Measurements from ENCODE around the gene WDR86.

WDR86 gene

DNA sequence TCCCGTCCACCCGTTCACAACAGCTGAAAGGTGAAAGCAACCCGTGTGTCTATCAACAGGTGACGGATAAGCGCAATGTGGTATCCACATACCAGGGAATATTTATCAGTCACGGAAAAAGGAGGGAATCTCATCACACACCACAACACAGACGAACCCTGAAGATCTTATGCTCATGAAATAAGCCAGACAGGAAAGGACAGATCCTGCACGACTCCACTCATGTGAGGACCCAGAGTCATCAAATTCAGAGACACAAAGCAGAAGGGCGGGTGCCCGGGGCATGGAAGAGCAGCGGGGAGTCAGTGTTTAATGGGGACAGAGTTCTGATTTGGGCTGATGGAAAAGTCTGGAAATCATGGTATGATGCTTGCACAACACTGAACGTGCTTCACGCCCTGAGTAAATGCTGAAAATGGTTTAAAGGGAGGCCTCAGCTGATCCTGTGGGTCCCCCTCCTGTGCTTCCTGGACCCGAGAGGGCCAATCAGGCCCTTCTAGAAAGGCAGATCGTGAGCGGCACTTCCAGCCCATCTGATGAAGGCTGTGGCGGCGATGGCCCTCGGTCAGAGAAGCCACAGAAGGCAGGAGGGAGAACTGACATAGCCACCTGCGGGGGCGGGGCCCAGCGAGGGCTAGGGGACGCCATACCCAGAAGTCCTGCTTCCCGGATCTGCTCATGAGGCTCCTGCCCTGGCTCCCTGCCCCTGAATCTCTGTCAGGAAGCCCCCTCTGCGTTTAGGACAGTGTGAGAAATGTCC, 19.1 kb downstream of the WDR86 start:
- DNase-seq, result no peak

GRCh38 chr7:151389768-151390597, 19.9 kb downstream of the WDR86 start:
- DNase-seq, result no peak

DNA sequence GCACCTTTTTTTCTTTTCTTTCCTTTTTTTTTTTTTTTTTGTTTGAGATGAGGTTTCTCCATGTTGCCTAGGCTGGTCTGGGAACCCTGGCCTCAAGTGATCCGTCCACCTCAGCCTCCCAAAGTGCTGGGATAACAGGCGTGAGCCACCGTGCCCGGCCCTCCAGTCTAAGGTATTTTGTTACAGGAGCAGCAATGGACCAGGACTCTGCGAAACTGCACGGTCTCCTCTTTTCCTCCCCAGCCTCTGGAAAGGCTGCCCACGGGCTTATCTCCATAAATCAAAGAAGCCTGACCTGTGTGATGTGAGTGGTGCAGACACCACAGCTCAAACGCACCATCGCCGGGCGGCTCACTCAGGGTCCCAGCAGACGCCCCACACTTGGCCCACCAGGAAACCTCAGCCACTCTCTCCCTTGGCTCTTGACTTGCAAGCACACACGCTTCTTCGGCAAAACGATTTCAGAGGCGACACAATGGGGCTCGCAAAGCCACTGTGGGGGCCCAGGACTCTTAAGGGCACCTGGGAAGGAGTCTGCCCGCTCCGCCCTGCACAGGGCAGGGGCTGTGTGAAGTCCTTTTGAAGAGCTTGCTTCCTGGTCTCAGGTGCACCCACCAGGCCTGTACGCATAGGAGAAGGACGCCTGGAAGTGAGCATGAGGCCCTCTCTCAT, 20.6 kb downstream of the WDR86 start:
- DNase-seq, result no peak

DNA sequence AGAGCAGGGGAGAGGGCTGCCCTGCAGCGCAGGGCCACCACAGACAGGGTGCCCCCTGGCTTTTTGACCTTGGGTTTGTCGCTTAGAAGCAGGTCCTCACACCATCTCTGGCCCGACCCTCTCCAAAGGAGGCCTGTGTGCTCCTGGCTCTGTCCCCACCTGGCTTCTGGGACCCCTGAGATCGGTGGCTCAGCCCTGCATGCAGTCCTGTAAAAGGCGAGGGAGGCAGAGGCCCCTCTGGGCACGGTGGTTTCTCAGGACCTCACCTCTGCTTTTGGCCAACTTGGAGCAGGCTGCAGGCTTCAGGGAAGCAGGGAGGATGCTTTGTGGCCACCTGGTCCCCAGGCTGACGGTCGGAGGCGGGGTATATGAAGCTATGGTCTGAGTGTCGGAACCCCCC, 21.4 kb downstream of the WDR86 start:
- DNase-seq, result no peak

DNA sequence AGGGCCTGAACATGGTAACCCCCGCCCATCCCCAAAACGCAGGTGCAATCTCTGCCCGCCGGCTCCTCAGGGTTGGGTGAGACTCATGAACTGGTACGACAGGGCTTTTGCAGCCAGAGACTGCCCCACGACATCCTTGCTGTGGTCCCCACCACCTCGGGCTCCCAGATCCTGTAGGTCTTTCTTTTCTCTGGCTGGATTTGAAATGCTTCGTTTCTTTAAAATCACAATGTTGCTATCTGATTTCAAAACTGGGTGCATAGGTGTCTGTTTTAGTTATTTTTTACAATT, 21.9 kb downstream of the WDR86 start:
- DNase-seq, result no peak

DNA sequence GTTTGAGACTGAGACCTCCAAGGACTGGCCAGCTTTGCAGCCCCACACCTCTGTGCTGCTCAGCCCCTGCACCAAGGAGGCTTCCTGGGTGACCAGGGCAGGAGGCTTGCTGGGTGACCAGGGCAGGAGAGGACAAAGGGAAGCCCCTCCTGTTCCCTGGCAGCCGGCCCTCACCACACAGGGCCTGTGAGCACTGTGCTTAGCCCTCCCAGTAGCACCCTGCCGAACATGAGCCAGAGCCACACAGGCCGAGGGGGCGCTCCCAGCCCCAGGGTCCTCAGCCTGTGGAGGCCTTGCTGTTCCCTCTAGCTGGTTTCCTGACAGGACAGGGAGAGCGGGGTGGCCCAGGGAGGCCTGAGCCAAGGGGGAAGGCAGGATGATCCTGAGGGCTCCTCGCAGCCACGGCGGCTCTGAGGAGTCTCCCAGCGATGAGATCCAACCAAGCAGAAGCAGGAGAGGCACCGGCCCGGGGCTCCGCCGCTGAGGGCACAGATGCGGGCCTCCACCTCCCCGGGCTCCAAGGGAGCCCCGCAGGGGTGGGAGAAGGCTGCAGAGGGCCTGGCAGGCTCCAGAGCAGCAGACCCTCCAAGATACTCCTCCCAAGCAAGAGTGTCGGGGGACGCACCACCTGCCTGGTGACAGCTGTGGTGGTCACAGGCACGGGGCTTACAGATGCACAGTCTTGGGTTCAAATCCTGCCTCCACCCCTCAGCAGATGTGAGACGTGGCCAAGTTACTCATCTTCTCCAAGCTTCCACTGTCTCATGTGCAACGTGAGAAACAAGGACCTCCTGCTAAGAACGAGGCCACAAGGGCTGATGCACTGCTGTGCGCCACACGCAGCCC, 22.5 kb downstream of the WDR86 start:
- no peak for DNase-seq

DNA sequence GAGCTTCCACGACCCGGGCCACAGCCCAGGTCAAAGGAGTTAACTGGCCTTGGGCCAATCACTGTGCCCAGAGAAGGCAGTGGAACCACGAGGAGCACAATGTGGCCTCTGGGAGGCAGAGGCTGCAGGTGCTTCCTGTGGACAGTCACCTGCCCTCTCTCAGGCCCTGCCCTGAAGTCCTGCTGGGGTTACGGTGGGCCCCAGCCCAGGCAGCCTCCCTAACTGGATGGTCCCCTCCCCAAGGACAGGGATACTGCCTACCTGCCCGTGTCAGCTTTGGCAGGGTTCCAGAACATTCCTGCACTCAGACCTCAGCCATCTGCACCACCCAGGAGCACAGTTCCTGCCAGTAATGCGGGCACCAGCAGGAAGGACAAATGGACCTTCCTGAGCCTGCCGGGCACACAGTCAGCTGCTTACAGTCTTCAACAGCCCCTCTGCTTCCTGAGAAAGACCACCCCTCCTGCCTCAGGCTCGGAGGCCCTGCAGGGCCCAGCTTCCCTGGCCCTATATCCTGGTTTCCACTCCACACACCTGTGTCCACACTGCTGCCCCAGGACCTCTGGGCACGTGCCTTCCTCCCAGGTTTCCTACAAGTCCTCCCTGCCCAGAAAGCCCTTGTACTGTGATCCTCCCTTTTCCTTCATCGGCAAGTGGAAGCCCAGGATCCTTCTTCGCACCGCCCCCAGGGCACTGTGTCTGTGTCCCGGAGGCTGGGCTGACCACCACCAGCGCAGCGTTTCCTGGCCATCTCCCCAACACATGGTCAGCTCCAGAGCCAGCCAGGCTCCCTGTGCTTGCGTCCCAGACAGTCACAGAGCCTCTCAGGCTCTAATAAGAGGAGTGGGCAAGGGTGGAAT, 23.3 kb downstream of the WDR86 start:
- no peak for DNase-seq

GRCh38 chr7:151385626-151386300, 24.1 kb downstream of the WDR86 start:
- no peak for DNase-seq

GRCh38 chr7:151384776-151385625, 24.8 kb downstream of the WDR86 start:
- no peak for DNase-seq

- DNase-seq, result no peak
Observed at GRCh38 chr7:151384352-151384697, 25.5 kb downstream of the WDR86 start.

GRCh38 chr7:151383638-151384351, 26.0 kb downstream of the WDR86 start:
- no peak for DNase-seq

DNA sequence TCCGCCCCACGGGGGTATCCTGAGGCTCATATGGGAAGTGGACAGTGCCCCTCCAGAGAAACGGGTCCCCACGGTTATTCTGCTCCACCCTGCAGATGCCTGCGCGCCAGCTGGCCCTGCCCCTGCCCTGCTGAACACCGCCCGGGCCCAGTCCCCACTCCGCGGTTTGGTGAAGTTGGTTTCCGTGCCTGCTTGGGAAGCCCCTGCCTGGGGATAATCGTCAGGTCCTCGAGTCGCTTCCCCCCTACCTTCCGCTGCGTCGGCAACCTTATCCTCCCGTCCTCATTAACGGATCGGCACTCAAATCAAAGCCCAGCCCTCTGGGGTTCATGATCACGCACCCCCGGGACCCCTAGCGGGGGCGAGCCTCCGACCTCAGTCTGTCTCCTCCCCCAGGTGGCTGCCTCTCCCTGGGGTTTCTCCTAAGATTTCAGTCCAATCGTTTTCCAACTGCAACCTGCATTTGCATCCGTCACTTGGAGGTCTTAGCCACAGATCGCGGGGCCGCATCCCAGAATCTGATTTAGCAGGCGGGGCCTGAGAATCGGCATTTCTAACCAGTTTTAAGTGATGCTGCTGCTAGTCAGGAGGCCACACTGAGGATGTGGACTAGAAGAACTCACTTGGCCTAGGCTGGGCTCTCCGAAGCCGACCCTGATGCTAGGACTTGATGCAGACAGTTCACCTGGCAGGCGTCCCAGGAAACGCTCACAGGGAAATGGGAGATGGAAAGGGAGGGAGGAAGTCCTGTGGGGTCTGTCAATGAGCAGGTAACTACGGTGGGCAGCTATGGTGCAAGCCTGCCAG, 27.6 kb downstream of the WDR86 start:
- DNase-seq, result no peak

- DNase-seq, result no peak
Observed at GRCh38 chr7:151381348-151382078, 28.3 kb downstream of the WDR86 start.

DNA sequence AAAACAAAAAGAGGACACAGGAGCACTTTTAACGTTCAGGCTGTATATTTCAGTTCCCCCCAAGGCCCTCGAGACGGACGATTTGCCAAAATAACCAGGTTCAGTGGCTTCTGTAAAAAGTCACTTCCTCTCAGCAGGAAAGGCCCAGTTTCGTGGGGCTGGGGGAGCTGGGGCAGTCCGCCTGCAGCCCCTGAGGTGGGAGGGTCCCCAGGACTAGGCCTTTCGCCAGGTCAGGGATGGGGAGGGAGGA, 28.8 kb downstream of the WDR86 start:
- DNase-seq, result no peak

GRCh38 chr7:151380199-151381097, 29.4 kb downstream of the WDR86 start:
- DNase-seq, result no peak

DNA sequence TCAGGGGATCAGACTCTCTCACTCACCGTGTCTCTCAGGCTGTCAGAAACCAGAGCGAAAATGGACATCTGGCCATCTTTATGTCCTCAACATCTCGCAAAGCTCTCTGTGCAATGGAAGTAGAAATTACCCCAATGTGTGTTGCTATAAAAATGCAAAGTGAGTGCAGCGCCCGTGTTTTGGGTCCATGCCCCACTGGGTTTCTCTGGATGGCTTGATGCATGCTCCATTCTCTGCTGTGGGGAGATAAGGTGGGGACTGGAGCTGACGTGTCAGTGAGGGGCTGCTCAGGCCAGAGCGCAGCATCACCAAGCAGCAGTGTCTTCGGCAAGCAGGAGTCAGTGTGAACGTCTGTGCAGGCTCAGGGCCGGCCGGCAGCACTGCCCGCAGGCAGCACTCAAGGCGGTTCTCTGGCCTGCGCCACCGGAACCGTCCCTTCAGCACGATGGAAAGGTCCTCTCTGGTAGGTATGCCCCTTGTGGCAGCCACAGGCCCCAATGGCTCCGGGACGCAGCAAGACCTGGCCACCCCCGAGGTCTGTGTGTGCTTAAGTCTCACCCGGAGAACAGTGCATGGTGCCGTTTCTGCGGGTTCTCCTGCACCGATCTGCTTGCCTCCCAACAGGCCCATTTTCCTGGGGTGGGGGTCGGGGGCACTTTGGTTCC, 30.2 kb downstream of the WDR86 start:
- no peak for DNase-seq

GRCh38 chr7:151379193-151379520, 30.7 kb downstream of the WDR86 start:
- no peak for DNase-seq
